BJ (cell line): ENCODE measurements around the gene LRRC2. TPM values are rescaled to one million over a fixed set of nuclear protein-coding genes. Genes with fewer than 3 reads are reported as not detected.
"Not testable (repeated sequence)": the region's sequence is repeated elsewhere in the genome, so short reads cannot be mapped to it uniquely, and the experiment has no call there.

Source experiments
- CTCF ChIA-PET: fragments of 350-600 bp; formaldehyde crosslinking; extraction: SDS; loops from one replicate; lab custom pipeline; 2021; ENCODE audit warnings: antibody characterized with exemption, inconsistent platforms; lab: Yijun Ruan, JAX
- POLR2A ChIA-PET: fragments of 300-600 bp; sonication (Branson Sonifier 250); formaldehyde crosslinking; extraction: SDS; loops from one replicate; lab custom pipeline; 2021; ENCODE audit warnings: antibody characterized with exemption; lab: Charles Lee
- DNase-seq: peaks from one replicate; pipeline ENCODE4 v3.0.0-alpha.2; 2011; ENCODE audit warnings: low read depth
- H3K27me3 ChIP-seq: 2 replicates; pipeline ENCODE4 v1.6.0; 2011; ENCODE audit warnings: low read length; ENCODE audit not compliant: control insufficient read depth, insufficient read depth
- H3K36me3 ChIP-seq: 2 replicates; pipeline ENCODE4 v1.5.1; 2011; ENCODE audit warnings: low read length; ENCODE audit not compliant: control insufficient read depth, insufficient read depth
- H3K4me3 ChIP-seq: 2 replicates; pipeline ENCODE4 v1.5.1; 2011; ENCODE audit warnings: low read depth, mild to moderate bottlenecking, control low read depth, low read length
- polyA plus RNA-seq: library from polyadenylated mRNA; depleted of rRNA; stranded (reverse); fragments of >200 nt; gene quantifications from 2 replicates; pipeline ENCODE4 v1.2.3, GENCODE V29; 2011
- TF ChIP-seq, protein P1 (sequence below): IDR thresholded peaks from 2 replicates; pipeline ENCODE4 v1.5.1; 2011; ENCODE audit warnings: low read depth, mild to moderate bottlenecking, control low read depth, inconsistent platforms, low read length, moderate library complexity; ENCODE audit not compliant: insufficient read depth

The LRRC2 gene
- polyA plus RNA-seq, 1 experiment: 0.55 TPM

DNA sequence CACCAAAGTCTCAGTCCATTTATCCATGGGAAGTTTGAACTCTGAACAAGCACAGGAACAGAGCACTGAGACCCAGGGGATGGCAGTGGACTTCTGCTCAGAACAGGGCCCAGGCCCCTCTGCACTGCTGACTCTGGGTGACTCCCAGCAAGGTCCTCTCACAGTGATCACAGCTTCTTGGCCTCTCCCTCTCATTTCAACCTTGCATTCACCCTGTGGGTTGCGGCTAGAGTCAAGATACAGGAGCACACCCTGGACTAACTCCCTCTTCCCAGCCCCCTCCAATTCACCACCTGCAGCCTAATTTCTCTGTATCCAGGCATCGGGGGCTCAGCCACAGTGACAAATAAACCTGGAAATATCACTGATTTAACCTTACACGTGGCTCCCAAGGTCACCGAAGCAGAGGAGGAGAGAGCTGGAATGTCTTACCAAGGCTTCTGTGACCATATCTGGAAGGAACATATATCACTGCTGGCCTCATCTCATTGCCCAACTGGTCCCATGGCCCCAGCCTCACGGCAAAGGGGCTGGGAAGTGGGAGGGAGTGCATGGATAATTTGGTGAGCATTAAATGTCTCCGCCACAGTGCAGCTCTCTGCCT, 67.1 kb downstream of the LRRC2 start:
- H3K4me3 ChIP-seq: no peak overlapping the region
- ChIA-PET CTCF (interaction anchor here (1.2 to 6.2 kb wide), 3 partner anchors 10 to 59 kb away, joined by 3 to 49 read pairs (median 14); no protein-coding TSS in a partner anchor), POLR2A (no interaction called here)
- no peaks in the 10 kb centered on the region for H3K36me3 ChIP-seq
- no peak for DNase-seq
- TF ChIP-seq, protein P1, sequence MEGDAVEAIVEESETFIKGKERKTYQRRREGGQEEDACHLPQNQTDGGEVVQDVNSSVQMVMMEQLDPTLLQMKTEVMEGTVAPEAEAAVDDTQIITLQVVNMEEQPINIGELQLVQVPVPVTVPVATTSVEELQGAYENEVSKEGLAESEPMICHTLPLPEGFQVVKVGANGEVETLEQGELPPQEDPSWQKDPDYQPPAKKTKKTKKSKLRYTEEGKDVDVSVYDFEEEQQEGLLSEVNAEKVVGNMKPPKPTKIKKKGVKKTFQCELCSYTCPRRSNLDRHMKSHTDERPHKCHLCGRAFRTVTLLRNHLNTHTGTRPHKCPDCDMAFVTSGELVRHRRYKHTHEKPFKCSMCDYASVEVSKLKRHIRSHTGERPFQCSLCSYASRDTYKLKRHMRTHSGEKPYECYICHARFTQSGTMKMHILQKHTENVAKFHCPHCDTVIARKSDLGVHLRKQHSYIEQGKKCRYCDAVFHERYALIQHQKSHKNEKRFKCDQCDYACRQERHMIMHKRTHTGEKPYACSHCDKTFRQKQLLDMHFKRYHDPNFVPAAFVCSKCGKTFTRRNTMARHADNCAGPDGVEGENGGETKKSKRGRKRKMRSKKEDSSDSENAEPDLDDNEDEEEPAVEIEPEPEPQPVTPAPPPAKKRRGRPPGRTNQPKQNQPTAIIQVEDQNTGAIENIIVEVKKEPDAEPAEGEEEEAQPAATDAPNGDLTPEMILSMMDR: no peak
- no peaks in the 10 kb centered on the region for H3K27me3 ChIP-seq

DNA sequence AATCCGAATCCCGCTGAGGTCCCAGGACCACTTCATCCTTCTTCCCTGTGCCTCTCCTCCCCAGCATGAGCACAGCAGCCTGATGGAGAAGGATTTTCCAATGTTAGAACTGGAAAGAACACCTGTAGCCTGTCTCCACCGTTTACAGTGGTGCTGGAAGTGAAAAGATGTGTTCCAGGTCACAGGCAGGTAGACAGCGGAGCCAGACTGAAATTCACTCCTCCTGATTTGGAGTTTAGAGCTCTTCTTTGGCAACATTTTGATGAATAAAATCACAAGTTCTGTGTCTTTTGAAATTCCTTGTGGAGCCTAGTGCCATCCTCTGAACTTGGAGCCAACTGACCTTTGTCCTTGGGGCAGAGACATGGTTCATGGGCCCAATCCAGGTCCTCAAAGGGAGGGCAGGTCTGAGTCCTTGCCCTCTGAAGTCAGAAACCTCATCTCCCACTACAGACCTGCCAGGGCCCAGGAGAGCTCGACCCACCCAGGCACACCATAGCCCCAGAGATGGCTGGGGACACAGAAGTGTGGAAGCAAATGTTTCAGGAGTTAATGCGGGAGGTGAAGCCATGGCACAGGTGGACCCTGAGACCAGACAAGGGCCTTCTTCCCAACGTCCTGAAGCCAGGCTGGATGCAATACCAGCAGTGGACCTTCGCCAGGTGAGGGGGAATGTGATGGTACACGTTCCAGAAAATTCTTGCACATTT, 68.4 kb downstream of the LRRC2 start, which contains the start of gene RTP3:
Gene RTP3 (plus strand): TSS at position 421 of the 710 bp plus-strand sequence. CDS start 87 bp downstream, at position 508.
- ChIA-PET POLR2A (no interaction called here), CTCF (interaction anchor here (1.0 to 6.2 kb wide), 3 partner anchors 9 to 61 kb away, joined by 3 to 49 read pairs (median 14); no protein-coding TSS in a partner anchor)
- Histone ChIP-seq H3K27me3 (no peaks in the 10 kb centered on the region), H3K36me3 (no peaks in the 10 kb centered on the region), H3K4me3 (no peak within 1 kb of the TSS)
- TF ChIP-seq, protein P1: no peak
- no peak for DNase-seq

DNA sequence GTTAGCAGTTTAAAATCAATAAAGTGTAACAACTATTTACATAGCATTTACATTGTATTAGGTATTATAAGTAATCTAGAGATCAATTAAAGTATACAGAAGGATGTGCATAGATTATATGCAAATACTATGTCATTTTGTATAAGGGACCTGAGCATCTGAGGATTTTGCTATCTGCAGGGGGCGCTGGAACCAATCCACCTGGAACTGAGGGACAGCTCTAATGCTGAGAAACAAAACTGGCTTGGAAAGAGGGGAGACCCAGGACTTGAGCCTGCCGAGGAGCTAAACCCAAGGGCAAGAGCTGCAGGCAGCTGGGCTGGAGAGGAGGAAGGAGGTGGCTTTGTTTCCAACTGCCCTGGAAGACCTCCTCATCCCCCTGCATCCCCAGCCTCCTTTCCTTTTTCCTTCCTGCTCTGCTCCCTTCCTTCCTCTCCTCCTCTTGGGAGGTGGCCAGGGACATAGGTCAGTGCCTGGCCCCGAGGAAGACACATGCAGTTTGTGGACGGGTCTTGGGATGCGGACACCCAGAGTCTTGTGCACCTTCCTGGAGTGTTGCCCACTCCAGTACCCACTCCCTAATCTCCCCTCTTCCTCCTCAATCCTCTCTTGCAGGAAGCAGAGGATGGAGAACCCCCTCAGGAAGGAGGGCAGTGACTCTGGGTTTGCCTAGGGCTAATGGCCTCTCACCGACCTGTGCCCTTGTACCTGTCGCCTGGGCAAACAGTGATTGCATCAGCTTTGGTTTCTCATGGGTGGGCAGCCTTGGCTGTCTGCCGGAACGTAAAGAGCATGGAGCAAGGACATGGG, 69.2 kb downstream of the LRRC2 start:
- H3K27me3 ChIP-seq: no peaks in the 10 kb centered on the region
- no peaks in the 10 kb centered on the region for H3K36me3 ChIP-seq
- POLR2A ChIA-PET: interaction anchor here (0.6 kb wide), 1 partner anchor 66 kb away, joined by 3 read pairs; no protein-coding TSS in a partner anchor
- DNase-seq: no peak
- TF ChIP-seq, protein P1: peak; percentile 33; the same call in 1 of the 2 replicates
- CTCF ChIA-PET: interaction anchor here (1.0 to 6.2 kb wide), 8 partner anchors 8 to 133 kb away, joined by 3 to 49 read pairs (median 4); no protein-coding TSS in a partner anchor
- H3K4me3 ChIP-seq: no peak overlapping the region

- ChIA-PET POLR2A (interaction anchor here (0.6 to 1.1 kb wide), 2 partner anchors 47 to 67 kb away, joined by 3 to 4 read pairs; no protein-coding TSS in a partner anchor), CTCF (interaction anchor here (0.7 to 1.5 kb wide), 7 partner anchors 10 to 134 kb away, joined by 3 to 7 read pairs (median 4); no protein-coding TSS in a partner anchor)
- TF ChIP-seq, protein P1: no peak
- DNase-seq: peak; percentile 93
- H3K4me3 ChIP-seq: no peak overlapping the region
- H3K27me3 ChIP-seq: no peaks in the 10 kb centered on the region
- no peaks in the 10 kb centered on the region for H3K36me3 ChIP-seq
Measured at GRCh38 chr3:46495901-46496456, 70.1 kb downstream of the LRRC2 start.

GRCh38 chr3:46494491-46494890, 71.6 kb downstream of the LRRC2 start:
- DNase-seq, H3K27me3 ChIP-seq, H3K36me3 ChIP-seq, POLR2A ChIA-PET, H3K4me3 ChIP-seq: not testable (repeated sequence)
- CTCF ChIA-PET: interaction anchor here (7.3 kb wide), 1 partner anchor 65 kb away, joined by 182 read pairs; no protein-coding TSS in a partner anchor
